ENCODE measurements around the gene SLC25A25. TPM values are rescaled to one million over a fixed set of nuclear protein-coding genes. Genes with fewer than 3 reads are reported as not detected.

Gene SLC25A25
- total RNA-seq, 1 experiment from 2014 or later = 30.8 TPM

- in situ Hi-C loops (cut with HindIII; ENCODE audit: low pct_unique_long_range_greater_than_20kb, low sequenced_read_pairs) = no loop called here
Measured at GRCh38 chr9:128045831-128046230, 22.2 kb upstream of the SLC25A25 start.

DNA sequence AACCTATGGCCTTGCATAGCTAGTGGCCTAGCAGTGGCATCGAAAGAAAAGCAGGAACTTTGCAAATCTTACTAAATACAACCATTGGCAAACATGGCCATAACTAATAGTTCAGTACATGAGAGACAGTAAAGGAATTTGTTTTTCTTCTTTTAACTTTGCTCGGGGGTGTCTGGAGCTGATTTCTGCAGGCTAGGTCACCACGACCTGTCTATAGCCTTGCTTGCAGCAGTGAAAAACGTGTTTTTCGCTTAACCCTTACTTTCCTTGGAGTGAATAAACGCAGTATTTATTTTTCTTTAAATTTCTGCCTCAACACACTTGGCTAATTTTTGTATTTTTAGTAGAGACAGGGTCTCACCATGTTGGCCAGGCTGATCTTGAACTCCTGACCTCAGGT, 20.8 kb upstream of the SLC25A25 start:
- in situ Hi-C loops (cut with HindIII; ENCODE audit: low pct_unique_long_range_greater_than_20kb, low sequenced_read_pairs) = no loop called here

More at GRCh38 chr9:128045831-128046230, 22.2 kb upstream of the SLC25A25 start:
- no peak for DNase-seq (ENCODE audit: low read depth, low spot score)

DNA sequence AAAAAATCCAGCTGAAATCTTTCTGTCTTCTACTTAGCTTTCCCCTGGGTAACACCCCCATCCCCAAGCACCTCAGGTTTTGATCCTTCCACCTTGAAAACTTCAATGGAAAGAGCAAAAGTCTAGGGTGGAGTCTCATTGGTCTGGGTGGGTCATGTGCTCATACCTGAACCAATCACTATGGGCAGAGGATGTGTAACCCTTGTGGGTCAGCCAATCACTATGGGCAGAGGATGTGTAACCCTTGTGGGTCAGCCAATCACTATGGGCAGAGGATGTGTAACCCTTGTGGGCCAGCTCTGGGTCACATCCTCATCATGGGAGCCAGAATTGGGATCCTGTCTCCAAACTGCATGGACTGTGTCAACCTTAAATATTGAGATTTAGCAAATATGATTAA, 19.4 kb upstream of the SLC25A25 start:
- no peak for DNase-seq (ENCODE audit: low read depth, low spot score)
- in situ Hi-C loops (cut with HindIII; ENCODE audit: low pct_unique_long_range_greater_than_20kb, low sequenced_read_pairs) = no loop called here

More for the DNA sequence above, 20.8 kb upstream of the SLC25A25 start:
- DNase-seq (ENCODE audit: low read depth, low spot score) = no peak

- in situ Hi-C loops (cut with HindIII; ENCODE audit: low pct_unique_long_range_greater_than_20kb, low sequenced_read_pairs) = no loop called here
- no peak for DNase-seq (ENCODE audit: low read depth, low spot score)
Measured at GRCh38 chr9:128049843-128050242, 18.2 kb upstream of the SLC25A25 start.

- no peak for DNase-seq (ENCODE audit: low read depth, low spot score)
- in situ Hi-C loops (cut with HindIII; ENCODE audit: low pct_unique_long_range_greater_than_20kb, low sequenced_read_pairs) = no loop called here
Measured at GRCh38 chr9:128051932-128052709, 15.9 kb upstream of the SLC25A25 start.

- no peak for DNase-seq (ENCODE audit: low read depth, low spot score)
- in situ Hi-C loops (cut with HindIII; ENCODE audit: low pct_unique_long_range_greater_than_20kb, low sequenced_read_pairs) = no loop called here
Measured at GRCh38 chr9:128053560-128053959, 14.5 kb upstream of the SLC25A25 start.

GRCh38 chr9:128054087-128054486, 13.9 kb upstream of the SLC25A25 start:
- no peak for DNase-seq (ENCODE audit: low read depth, low spot score)
- in situ Hi-C loops (cut with HindIII; ENCODE audit: low pct_unique_long_range_greater_than_20kb, low sequenced_read_pairs) = no loop called here

GRCh38 chr9:128055344-128056040, 12.5 kb upstream of the SLC25A25 start:
- DNase-seq (ENCODE audit: low read depth, low spot score) = no peak
- in situ Hi-C loops (cut with HindIII; ENCODE audit: low pct_unique_long_range_greater_than_20kb, low sequenced_read_pairs) = no loop called here

GRCh38 chr9:128056086-128056485, 11.9 kb upstream of the SLC25A25 start:
- in situ Hi-C loops (cut with HindIII; ENCODE audit: low pct_unique_long_range_greater_than_20kb, low sequenced_read_pairs) = no loop called here
- DNase-seq (ENCODE audit: low read depth, low spot score) = no peak

GRCh38 chr9:128056887-128057723, 10.9 kb upstream of the SLC25A25 start:
- DNase-seq (ENCODE audit: low read depth, low spot score) = no peak
- in situ Hi-C loops (cut with HindIII; ENCODE audit: low pct_unique_long_range_greater_than_20kb, low sequenced_read_pairs) = no loop called here

DNA sequence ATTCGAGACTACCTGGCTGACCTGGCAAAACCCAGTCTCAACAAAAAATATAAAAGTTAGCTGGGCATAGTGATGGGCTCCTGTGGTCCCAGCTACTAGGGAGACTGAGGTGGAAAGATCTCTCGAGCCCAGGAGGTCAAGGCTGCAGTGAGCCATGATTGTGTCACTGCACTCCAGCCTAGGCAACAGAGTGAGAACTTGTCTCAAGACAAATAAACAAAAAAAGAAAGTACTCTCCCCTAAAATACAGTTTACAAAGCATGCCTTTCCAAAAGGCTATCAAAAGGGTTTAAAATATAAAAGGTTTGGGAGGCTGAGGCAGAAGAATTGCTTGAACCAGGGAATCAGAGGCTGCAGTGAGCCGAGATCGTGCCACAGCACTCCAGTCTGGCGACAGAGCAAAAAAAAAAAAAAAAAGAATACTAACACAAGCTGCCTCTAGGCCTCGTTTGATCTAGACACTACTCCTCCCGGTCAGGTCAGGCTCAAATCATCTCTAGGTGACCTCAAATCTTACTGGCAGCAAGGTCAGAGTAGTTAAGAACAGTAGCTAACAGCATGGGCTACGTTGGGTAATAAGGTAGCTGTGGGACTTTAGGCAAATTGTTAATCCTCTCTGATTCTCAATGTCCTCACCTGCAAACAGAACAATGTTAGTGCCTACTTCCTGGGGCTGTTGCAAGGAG, 10.2 kb upstream of the SLC25A25 start:
- in situ Hi-C loops (cut with HindIII; ENCODE audit: low pct_unique_long_range_greater_than_20kb, low sequenced_read_pairs) = no loop called here
- DNase-seq (ENCODE audit: low read depth, low spot score) = no peak

DNA sequence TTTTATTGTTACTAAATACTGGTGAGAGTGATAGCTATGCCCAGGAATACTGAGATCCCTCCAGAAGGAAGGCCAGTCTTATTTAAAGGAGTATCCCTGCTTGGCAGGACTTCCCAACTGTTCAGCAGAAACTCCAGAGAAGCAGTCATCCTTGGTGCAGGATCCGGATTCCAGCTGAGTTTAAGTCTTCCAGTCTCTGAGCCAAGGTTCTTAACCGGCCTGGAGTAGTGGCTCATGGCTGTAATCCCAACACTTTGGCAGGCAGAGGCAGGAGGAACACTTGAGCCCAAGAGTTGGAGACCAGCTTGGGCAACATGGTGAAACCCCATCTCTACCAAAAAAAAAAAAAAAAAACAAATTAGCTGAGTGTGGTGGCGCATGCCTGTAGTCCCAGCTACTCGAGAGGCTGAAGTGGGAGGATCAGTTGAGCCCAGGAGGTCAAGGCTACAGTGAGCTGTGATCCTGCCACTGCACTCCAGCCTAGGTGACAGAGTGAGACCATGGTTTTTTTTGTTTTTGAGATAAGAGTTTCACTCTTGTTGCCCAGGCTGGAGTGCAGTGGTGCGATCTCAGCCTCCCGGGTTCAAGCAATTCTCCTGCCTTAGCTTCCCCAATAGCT, 8.6 kb upstream of the SLC25A25 start:
- in situ Hi-C loops (cut with HindIII; ENCODE audit: low pct_unique_long_range_greater_than_20kb, low sequenced_read_pairs) = no loop called here

DNA sequence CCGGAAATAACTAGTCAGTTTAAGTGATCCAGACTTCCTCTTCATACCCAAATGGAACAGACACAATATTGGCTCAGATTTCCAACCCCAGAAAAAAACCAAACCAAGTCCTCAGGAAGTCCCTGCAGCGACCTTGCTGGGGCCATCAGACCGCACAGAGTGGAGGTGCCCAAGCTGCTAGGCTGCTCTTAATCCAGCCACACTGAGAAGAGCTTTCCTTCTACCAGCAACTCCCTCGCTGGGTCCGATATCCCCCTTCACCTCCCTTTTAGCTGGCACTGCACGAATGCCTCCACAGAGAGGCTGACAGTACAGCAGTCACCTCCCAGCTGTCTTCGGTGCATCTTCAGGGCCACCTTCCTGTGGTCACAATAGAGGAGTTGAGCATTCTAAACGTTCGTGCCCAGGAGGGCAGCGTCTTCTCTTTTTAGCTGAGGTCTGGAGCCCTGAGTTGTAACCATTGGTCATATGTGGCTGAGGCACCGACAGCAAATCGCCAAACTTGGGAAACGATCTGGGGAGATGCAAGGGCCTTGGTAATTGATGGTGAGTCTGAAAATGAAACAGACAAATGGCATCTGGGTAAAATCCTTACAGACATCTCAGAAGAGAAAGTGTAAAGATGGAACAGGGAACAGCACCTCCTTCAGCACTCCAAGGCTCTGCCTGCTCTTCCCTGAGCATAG, 6.6 kb upstream of the SLC25A25 start:
- no peak for DNase-seq (ENCODE audit: low read depth, low spot score)
- in situ Hi-C loops (cut with HindIII; ENCODE audit: low pct_unique_long_range_greater_than_20kb, low sequenced_read_pairs) = no loop called here

More for the DNA sequence above, 8.6 kb upstream of the SLC25A25 start:
- DNase-seq (ENCODE audit: low read depth, low spot score) = no peak

DNA sequence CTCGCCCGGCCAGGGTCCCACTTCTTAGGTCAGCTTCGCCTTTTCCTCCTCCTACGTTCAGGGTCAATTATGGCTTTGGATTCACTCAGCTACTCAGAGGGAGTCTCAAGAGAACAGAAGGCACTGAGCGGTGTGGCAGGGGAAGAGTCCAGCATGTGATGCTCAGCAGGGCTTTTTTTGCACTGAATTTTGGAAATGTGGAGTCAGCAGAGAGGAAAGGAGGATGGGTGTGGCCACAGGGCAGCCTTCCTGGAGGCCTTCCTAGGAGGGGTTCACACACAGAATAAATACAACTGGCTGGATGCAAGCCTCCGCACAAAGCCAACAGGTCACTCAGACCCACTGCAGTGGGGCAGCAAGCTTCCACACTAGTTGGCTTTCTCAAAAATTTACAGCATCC, 5.8 kb upstream of the SLC25A25 start:
- in situ Hi-C loops (cut with HindIII; ENCODE audit: low pct_unique_long_range_greater_than_20kb, low sequenced_read_pairs) = no loop called here
- no peak for DNase-seq (ENCODE audit: low read depth, low spot score)

DNA sequence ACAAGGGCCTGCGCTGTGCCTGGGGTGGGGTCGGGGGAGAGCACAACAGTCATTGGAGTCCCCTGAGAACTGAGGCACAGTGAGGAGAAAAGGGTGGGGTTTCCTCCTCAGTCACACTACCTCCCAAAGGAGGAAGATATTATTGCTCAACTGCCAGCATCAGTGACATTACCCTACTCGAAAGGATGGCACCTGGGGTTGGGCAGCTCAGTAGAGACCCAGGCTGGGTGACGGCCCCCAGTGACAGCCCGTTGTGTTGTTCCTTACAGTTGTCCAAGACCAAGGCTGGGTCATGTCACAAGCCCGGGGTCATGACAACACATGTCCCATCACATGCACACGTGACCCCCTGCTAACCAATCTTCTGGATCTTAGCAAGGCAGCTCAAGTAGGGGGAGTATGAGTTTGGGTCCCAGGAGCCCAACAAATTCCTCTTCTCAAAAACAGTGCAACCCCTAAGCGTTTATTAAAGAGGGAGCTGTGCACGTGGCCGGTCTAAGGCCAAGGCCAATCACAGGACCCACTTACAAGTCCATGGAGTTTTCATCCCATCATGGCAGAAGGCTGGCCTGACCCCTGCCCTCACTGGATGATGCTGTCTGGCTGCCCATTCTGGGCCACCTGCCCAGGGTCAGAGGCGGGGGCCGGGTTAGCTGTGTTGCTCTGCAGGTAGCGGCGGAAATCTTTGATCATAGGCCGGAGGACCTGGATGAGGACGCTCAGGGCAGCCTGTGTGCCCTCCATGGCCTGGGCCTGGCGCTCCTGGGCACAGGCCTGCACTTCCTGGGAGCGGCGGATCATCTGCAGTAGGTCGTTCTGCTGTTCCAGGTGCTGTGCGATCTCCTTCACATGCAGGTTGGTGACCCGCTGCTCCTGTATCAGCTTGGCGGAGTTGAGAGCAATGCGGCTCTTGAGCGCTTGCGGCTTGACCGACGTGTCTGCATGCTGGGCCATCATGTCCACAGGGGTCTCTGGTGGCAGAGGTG, 4.9 kb upstream of the SLC25A25 start:
- DNase-seq (ENCODE audit: low read depth, low spot score) = no peak
- in situ Hi-C loops (cut with HindIII; ENCODE audit: low pct_unique_long_range_greater_than_20kb, low sequenced_read_pairs) = no loop called here
